Vagina (tissue), 2 donors: ENCODE results near the gene ADGRB2.

ENCODE experiments used
- POLR2A ChIP-seq, 2 donors: fragments of 450-650 bp; IDR thresholded peaks; one replicate each; pipeline ENCODE4 v1.6.1; 2017; ENCODE audit warnings: antibody characterized with exemption in 2 of 2, mild to moderate bottlenecking in 2 of 2, moderate library complexity in 2 of 2
- POLR2AphosphoS5 ChIP-seq, 2 donors: sonication (generic); formaldehyde crosslinking; IDR thresholded peaks; one replicate each; pipeline ENCODE4 v1.9.0; 2017; ENCODE audit warnings: antibody characterized with exemption in 2 of 2, mild to moderate bottlenecking in 2 of 2, low read depth in 1 of 2; ENCODE audit not compliant: insufficient read depth in 1 of 2
- TF ChIP-seq, protein P1 (sequence below), 3 experiments: fragments of 450-650 bp in 2 of 3; fragments of 200-600 bp in 1 of 3; sonication (generic) in 1 of 3; IDR thresholded peaks; one replicate each; pipeline ENCODE4 v1.5.1; 2017 to 2019; ENCODE audit warnings: antibody characterized with exemption in 3 of 3, mild to moderate bottlenecking in 2 of 3, moderate library complexity in 2 of 3

- TF ChIP-seq, protein P1, sequence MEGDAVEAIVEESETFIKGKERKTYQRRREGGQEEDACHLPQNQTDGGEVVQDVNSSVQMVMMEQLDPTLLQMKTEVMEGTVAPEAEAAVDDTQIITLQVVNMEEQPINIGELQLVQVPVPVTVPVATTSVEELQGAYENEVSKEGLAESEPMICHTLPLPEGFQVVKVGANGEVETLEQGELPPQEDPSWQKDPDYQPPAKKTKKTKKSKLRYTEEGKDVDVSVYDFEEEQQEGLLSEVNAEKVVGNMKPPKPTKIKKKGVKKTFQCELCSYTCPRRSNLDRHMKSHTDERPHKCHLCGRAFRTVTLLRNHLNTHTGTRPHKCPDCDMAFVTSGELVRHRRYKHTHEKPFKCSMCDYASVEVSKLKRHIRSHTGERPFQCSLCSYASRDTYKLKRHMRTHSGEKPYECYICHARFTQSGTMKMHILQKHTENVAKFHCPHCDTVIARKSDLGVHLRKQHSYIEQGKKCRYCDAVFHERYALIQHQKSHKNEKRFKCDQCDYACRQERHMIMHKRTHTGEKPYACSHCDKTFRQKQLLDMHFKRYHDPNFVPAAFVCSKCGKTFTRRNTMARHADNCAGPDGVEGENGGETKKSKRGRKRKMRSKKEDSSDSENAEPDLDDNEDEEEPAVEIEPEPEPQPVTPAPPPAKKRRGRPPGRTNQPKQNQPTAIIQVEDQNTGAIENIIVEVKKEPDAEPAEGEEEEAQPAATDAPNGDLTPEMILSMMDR (IDR thresholded peaks at IDR 0.05): no peak
- TF ChIP-seq POLR2A (IDR thresholded peaks at IDR 0.05) (no peak), POLR2AphosphoS5 (IDR thresholded peaks at IDR 0.05; ENCODE audit: insufficient read depth in 1 of 2, low read depth in 1 of 2) (no peak)
Measured at GRCh38 chr1:31679676-31680230, 84.4 kb downstream of the ADGRB2 start.
